Left renal pelvis (tissue), 4 donors: ENCODE measurements around the gene UCK1. TPM values are rescaled to one million over a fixed set of nuclear protein-coding genes. Genes with fewer than 3 reads are reported as not detected.

Source experiments
- DNase-seq, 4 donors: peaks; one replicate each; pipeline ENCODE4 v3.0.0-alpha.2; 2013; ENCODE audit warnings: low read depth in 4 of 4, low spot score in 3 of 4
- polyA plus RNA-seq, 4 donors: library from polyadenylated mRNA; unstranded; fragments of 120-200 nt; gene quantifications; one replicate each; pipeline ENCODE4 v1.2.1, GENCODE V29; 2013; ENCODE audit not compliant: insufficient read length in 4 of 4

The UCK1 gene
- polyA plus RNA-seq, result 10 to 100 TPM; 26.5 to 44.5 (median 36.4) TPM

GRCh38 chr9:131530920-131531832 is at the start of gene UCK1:
Gene UCK1 (minus strand): TSS chr9:131531263. CDS start chr9:131531174, 89 bp downstream.
- peak in 3 of 4 donors; percentile 65 to 70 (median 65) for DNase-seq

- DNase-seq, result no peak
These were observed 49.3 kb upstream of the UCK1 start for GRCh38 chr9:131580358-131580757.

- no peak for DNase-seq
These were observed 48.7 kb upstream of the UCK1 start for GRCh38 chr9:131579789-131580211.

- no peak for DNase-seq
These were observed 47.9 kb upstream of the UCK1 start for GRCh38 chr9:131578731-131579504.

GRCh38 chr9:131578021-131578420 is 47.0 kb upstream of the UCK1 start:
- DNase-seq, result no peak

- DNase-seq, result no peak
These were observed 46.2 kb upstream of the UCK1 start for GRCh38 chr9:131577005-131578000.

- no peak for DNase-seq
These were observed 45.1 kb upstream of the UCK1 start for GRCh38 chr9:131575946-131576853.

GRCh38 chr9:131574730-131575640 is 43.9 kb upstream of the UCK1 start:
- DNase-seq, result no peak

GRCh38 chr9:131567910-131568309 is 36.8 kb upstream of the UCK1 start:
- no peak for DNase-seq

GRCh38 chr9:131566158-131566557 is 35.1 kb upstream of the UCK1 start:
- no peak for DNase-seq

- no peak for DNase-seq
These were observed 34.3 kb upstream of the UCK1 start for GRCh38 chr9:131565369-131565768.

- no peak for DNase-seq
These were observed 31.2 kb upstream of the UCK1 start for GRCh38 chr9:131562032-131562959.

GRCh38 chr9:131559421-131560000 is 28.4 kb upstream of the UCK1 start:
- DNase-seq, result no peak

GRCh38 chr9:131557855-131558548 is 26.9 kb upstream of the UCK1 start:
- DNase-seq, result no peak

- DNase-seq, result no peak
These were observed 25.0 kb upstream of the UCK1 start for GRCh38 chr9:131555841-131556673.
